Cardiac fibroblast (primary cell): Measurements from ENCODE around the gene ZNF678.
A peak's percentile ranks its signal among the peaks of the same experiment; 100 is the strongest.
"Not testable (repeated sequence)": the region's sequence is repeated elsewhere in the genome, so short reads cannot be mapped to it uniquely, and the experiment has no call there.

Experiments
- DNase-seq, 2 donors: peaks; one replicate each; pipeline versions ENCODE4 v3.0.0 to v3.0.0-alpha.2; 2010; ENCODE audit warnings: low read depth in 2 of 2
- H3K4me3 ChIP-seq, 2 donors: replicated peaks in 1 of 2; 1 replicate in 1 of 2; 2 replicates in 1 of 2; pipeline ENCODE4 v1.5.1; 2011; ENCODE audit warnings: low read depth in 2 of 2, low read length in 2 of 2, mild to moderate bottlenecking in 2 of 2, moderate library complexity in 1 of 2
- TF ChIP-seq, protein P1 (sequence below): IDR thresholded peaks from one replicate; pipeline ENCODE4 v1.5.1; 2011; ENCODE audit warnings: low read depth, mild to moderate bottlenecking, low read length, inconsistent platforms

ZNF678 gene

DNA sequence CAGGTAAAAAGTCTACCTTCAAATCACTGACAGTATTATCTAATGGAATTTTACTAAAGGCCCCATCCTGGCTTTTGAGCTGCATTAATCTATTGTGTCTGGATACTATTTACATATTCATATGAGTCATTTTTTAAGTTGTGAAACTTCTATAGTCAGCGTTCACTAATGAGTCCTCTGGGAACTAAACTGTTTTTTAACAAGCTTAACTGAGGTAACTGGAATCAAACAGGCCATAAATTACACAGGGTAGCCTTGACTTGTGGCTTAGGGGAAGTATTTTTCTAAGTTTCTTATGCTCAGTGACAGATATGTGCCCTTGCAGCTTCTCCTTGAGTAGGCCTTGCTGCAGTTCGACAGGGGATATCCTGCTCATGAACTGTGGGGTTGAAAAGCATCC is 102.9 kb downstream of the ZNF678 start:
- TF ChIP-seq, protein P1, sequence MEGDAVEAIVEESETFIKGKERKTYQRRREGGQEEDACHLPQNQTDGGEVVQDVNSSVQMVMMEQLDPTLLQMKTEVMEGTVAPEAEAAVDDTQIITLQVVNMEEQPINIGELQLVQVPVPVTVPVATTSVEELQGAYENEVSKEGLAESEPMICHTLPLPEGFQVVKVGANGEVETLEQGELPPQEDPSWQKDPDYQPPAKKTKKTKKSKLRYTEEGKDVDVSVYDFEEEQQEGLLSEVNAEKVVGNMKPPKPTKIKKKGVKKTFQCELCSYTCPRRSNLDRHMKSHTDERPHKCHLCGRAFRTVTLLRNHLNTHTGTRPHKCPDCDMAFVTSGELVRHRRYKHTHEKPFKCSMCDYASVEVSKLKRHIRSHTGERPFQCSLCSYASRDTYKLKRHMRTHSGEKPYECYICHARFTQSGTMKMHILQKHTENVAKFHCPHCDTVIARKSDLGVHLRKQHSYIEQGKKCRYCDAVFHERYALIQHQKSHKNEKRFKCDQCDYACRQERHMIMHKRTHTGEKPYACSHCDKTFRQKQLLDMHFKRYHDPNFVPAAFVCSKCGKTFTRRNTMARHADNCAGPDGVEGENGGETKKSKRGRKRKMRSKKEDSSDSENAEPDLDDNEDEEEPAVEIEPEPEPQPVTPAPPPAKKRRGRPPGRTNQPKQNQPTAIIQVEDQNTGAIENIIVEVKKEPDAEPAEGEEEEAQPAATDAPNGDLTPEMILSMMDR = no peak
- peak in 1 of 2 donors; percentile 25 for DNase-seq
- no peak overlapping the region for H3K4me3 ChIP-seq

DNA sequence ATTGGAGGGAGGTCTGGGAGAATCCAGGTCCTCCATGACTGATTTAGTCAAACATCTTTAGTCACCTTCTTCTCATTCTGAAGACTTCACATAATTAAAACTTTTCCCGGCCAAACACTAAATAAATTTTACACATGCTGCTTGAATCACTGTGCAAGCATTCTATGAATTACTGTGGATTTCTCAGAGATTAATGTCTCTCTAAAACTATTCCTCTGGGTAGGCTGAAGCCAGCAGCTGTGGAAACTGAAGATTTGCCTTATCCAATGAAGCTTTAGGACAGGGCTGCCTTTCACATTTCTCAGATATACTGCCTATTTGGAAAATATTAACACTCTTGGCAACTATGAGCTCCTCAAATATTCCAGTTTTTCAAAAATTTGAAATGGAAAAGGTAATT is 110.1 kb downstream of the ZNF678 start:
- H3K4me3 ChIP-seq = no peak overlapping the region
- TF ChIP-seq, protein P1 = no peak
- no peak for DNase-seq

DNA sequence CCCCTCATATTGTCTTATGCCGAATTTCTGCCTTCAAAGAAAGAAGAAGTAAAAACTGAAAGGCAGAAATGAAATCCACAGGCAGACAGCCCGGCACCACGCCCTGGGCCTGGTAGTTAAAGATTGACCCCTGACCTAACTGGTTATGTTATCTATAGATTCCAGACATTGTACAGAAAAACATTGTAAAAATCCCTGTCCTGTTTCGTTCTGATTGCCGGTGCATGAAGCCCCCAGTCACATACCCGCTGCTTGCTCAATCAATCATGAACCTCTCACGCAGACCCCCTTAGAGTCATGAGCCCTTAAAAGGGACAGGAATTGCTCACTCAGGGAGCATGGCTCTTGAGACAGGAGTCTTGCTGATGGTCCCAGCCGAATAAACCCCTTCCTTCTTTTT is 122.5 kb downstream of the ZNF678 start:
- no peak for DNase-seq
- H3K4me3 ChIP-seq = no peak overlapping the region
- TF ChIP-seq, protein P1 = no peak

DNA sequence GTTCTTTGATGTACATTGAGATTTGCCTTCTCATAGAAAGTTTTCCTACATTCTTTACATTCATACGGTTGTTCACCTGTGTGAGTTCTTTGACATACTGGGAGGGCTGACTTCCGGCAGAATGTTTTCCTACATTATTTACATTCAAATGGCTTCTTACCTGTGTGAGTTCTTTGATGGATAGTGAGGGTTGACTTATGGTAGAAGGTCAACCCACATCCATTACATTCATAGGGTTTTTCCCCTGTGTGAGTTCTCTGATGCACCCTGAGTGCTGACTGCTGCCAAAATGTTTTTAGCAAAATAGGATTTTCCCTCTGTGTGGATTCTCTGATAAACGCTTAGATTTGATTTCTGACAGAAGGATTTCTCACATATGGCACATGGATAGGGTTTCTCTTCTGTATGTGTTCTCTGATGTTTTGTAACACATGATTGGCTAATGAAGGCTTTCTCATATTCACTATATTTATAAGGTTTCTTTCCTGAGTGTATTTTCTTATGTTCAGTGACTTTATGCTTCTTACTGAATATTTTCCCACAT is 134.0 kb downstream of the ZNF678 start:
- H3K4me3 ChIP-seq = no peak overlapping the region
- DNase-seq = no peak
- TF ChIP-seq, protein P1 = no peak

DNA sequence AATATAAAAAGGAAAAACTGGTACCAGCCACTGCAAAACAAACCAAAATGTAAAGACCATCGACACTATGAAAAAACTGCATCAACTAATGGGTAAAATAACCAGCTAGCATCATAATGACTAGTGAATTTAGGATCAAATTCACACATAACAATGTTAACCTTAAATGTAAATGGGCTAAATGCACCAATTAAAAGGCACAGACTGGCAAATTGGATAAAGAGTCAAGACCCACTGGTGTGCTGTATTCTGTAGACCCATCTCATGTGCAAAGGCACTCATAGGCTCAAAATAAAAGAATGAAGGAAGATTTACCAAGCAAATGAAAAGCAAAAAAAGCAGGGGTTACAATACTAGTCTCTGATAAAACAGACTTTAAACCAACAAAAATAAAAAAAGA is 138.3 kb downstream of the ZNF678 start:
- H3K4me3 ChIP-seq, DNase-seq: not testable (repeated sequence)

DNA sequence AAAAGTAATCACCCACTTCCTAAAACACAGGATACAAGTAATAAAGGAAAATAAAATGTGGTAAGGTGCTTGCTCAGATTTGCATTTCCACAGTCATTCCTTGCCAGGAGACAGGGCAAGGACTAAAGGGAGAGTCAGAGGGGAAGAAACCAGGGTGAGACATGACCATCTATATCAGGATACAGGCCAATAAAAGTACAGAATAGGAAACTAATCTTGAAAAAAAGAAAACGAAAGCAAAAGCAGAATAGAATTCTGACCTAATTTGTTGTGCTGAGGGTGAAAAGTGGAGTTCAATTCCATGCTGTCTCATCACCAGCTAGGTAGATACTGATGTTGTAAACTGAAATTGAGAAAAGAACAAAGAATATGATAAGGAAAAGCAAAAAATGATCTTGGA is 144.5 kb downstream of the ZNF678 start:
- TF ChIP-seq, protein P1 = no peak

DNA sequence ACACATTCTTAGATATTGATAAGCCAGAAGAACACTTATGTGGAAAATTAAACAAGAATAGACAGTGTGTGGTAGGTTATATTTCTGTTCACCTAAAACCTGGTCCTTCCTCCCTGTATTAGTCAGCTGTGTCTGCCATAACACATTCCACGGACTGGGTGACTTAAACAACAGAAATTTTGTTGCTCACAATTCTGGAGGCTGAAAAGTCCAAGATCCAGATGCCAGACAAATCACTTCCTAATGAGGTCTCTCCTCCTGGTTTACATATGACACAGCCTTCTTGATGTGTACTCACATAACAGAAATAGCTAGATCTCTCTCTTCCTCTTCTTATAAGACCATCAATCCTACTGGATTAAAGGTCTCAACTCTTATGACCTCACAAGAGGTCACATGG is 146.1 kb downstream of the ZNF678 start:
- TF ChIP-seq, protein P1 = no peak
- peak in 1 of 2 donors; percentile 15 for DNase-seq

More for the DNA sequence above, 144.5 kb downstream of the ZNF678 start:
- H3K4me3 ChIP-seq = no peak overlapping the region
- DNase-seq = no peak

DNA sequence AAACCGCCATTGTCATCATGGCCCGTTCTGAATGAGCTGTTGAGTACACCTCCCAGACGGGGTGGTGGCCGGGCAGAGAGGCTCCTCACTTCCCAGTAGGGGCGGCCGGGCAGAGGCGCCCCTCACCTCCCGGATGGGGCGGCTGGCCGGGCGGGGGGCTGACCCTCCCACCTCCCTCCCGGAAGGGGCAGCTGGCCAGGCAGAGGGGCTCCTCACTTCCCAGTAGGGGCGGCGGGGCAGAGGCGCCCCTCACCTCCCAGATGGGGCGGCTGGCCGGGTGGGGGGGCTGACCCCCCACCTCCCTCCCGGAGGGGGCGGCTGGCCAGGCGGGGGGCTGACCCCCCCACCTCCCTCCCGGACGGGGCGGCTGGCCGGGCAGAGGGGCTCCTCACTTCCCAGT is 147.1 kb downstream of the ZNF678 start:
- not testable (repeated sequence) for H3K4me3 ChIP-seq, DNase-seq

More for the DNA sequence above, 146.1 kb downstream of the ZNF678 start:
- no peak overlapping the region for H3K4me3 ChIP-seq
